T1000 (cell line): Measurements from ENCODE around the gene CHID1.

Experiments
- DNase-seq: peaks from one replicate; lab custom pipeline; 2025; ENCODE audit warnings: mixed read lengths; lab: John Stamatoyannopoulos, UW

Gene CHID1

GRCh38 chr11:910044-910588 is 494 bp downstream of the CHID1 start:
- no peak for DNase-seq

- no peak for DNase-seq
Observed at GRCh38 chr11:909406-909805, 1.2 kb downstream of the CHID1 start.

GRCh38 chr11:908273-908672 is 2.3 kb downstream of the CHID1 start:
- DNase-seq: no peak

- no peak for DNase-seq
Observed at GRCh38 chr11:907668-908067, 2.9 kb downstream of the CHID1 start.

- no peak for DNase-seq
Observed at GRCh38 chr11:905952-906351, 4.7 kb downstream of the CHID1 start.

- DNase-seq: no peak
Observed at GRCh38 chr11:904380-904779, 6.2 kb downstream of the CHID1 start.

- no peak for DNase-seq
Observed at GRCh38 chr11:901452-902061, 9.1 kb downstream of the CHID1 start.

GRCh38 chr11:900545-900944 is 10.1 kb downstream of the CHID1 start:
- no peak for DNase-seq

- no peak for DNase-seq
Observed at GRCh38 chr11:899724-900123, 10.9 kb downstream of the CHID1 start.

GRCh38 chr11:898540-899190 is 11.9 kb downstream of the CHID1 start:
- DNase-seq: no peak

- DNase-seq: no peak
Observed at GRCh38 chr11:898143-898511, 12.5 kb downstream of the CHID1 start.

GRCh38 chr11:897253-898142 is 13.1 kb downstream of the CHID1 start:
- no peak for DNase-seq

GRCh38 chr11:895331-896110 is 15.1 kb downstream of the CHID1 start:
- DNase-seq: no peak

- DNase-seq: no peak
Observed at GRCh38 chr11:894575-895201, 15.9 kb downstream of the CHID1 start.

GRCh38 chr11:893008-893654 is 17.5 kb downstream of the CHID1 start:
- DNase-seq: no peak

GRCh38 chr11:890794-891540 is 19.6 kb downstream of the CHID1 start:
- DNase-seq: no peak

- DNase-seq: no peak
Observed at GRCh38 chr11:889687-890475, 20.7 kb downstream of the CHID1 start.

- no peak for DNase-seq
Observed at GRCh38 chr11:889257-889656, 21.4 kb downstream of the CHID1 start.
